ENCODE results near the gene DUOXA2. TPM values are rescaled to one million over a fixed set of nuclear protein-coding genes. Genes with fewer than 3 reads are reported as not detected.
A peak's percentile ranks its signal among the peaks of the same experiment; 100 is the strongest.
"Not testable (repeated sequence)": the region's sequence is repeated elsewhere in the genome, so short reads cannot be mapped to it uniquely, and the experiment has no call there.

The DUOXA2 gene
- polyA plus RNA-seq, 1 donor (not counting 4 experiments of a cell fraction or from before 2014, with no cell fraction given) = not detected

- H3K27ac ChIP-seq (ENCODE audit: control insufficient read depth, insufficient read depth, low read length); H3K36me3 ChIP-seq (ENCODE audit: control insufficient read depth in 2 of 2, extremely low read depth in 1 of 2, insufficient read depth in 2 of 2, low read length in 2 of 2); FAIRE-seq; H3K9me3 ChIP-seq (ENCODE audit: control insufficient read depth, low read depth, low read length); H4K20me1 ChIP-seq (ENCODE audit: control insufficient read depth, extremely low read depth, insufficient read depth, low read length); H2AFZ ChIP-seq (ENCODE audit: control insufficient read depth, low read length); dilution Hi-C loops (cut with MboI; ENCODE audit: extremely low pct_ligation_motif_present, low sequenced_read_pairs); H3K4me1 ChIP-seq (ENCODE audit: control insufficient read depth, extremely low read depth, insufficient read depth, low read length); H3K79me2 ChIP-seq (ENCODE audit: control insufficient read depth, insufficient read depth, low read length); H3K4me2 ChIP-seq (ENCODE audit: control insufficient read depth, extremely low read depth, insufficient read depth, low read depth, low read length); H3K4me3 ChIP-seq (ENCODE audit: control insufficient read depth in 2 of 3, extremely low read depth in 1 of 3, insufficient read depth in 2 of 3, low read depth in 1 of 3, low read length in 3 of 3); H3K27me3 ChIP-seq (ENCODE audit: control insufficient read depth, extremely low read depth, insufficient read depth, low read length); H3K9me1 ChIP-seq (ENCODE audit: control insufficient read depth, extremely low read depth, insufficient read depth, low read length); DNase-seq (ENCODE audit: low read depth, low spot score); H3K9ac ChIP-seq (ENCODE audit: control insufficient read depth, extremely low read depth, insufficient read depth, low read length): not testable (repeated sequence)
Observed at GRCh38 chr15:45080593-45080992, 33.5 kb upstream of the DUOXA2 start.

DNA sequence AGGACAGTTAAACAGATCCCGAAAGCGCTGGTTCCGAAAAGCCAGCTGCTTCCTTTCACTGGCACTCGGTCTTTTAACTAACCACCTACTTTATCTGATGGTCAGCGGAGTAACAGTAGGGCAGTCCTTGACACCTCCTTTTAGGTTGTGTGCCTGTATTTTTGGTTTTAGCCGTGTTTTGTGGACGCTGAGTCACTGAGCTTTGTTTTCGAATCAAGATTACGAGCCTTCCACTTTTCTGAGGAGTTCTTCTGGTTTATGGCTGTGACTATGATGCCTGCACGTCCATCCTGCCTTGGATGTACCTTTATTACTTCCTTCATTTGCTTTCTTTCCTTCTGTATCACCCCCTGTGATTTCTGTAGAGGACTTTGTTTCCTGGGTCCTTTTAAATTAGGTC is 31.7 kb upstream of the DUOXA2 start:
- dilution Hi-C loops (cut with MboI; ENCODE audit: extremely low pct_ligation_motif_present, low sequenced_read_pairs); H3K4me3 ChIP-seq (ENCODE audit: control insufficient read depth in 2 of 3, extremely low read depth in 1 of 3, insufficient read depth in 2 of 3, low read depth in 1 of 3, low read length in 3 of 3); H3K9ac ChIP-seq (ENCODE audit: control insufficient read depth, extremely low read depth, insufficient read depth, low read length); H3K4me2 ChIP-seq (ENCODE audit: control insufficient read depth, extremely low read depth, insufficient read depth, low read depth, low read length); DNase-seq (ENCODE audit: low read depth, low spot score); FAIRE-seq; H3K9me1 ChIP-seq (ENCODE audit: control insufficient read depth, extremely low read depth, insufficient read depth, low read length); H2AFZ ChIP-seq (ENCODE audit: control insufficient read depth, low read length); H3K4me1 ChIP-seq (ENCODE audit: control insufficient read depth, extremely low read depth, insufficient read depth, low read length); H3K9me3 ChIP-seq (ENCODE audit: control insufficient read depth, low read depth, low read length); H3K79me2 ChIP-seq (ENCODE audit: control insufficient read depth, insufficient read depth, low read length); H4K20me1 ChIP-seq (ENCODE audit: control insufficient read depth, extremely low read depth, insufficient read depth, low read length); H3K27me3 ChIP-seq (ENCODE audit: control insufficient read depth, extremely low read depth, insufficient read depth, low read length); H3K27ac ChIP-seq (ENCODE audit: control insufficient read depth, insufficient read depth, low read length); H3K36me3 ChIP-seq (ENCODE audit: control insufficient read depth in 2 of 2, extremely low read depth in 1 of 2, insufficient read depth in 2 of 2, low read length in 2 of 2): not testable (repeated sequence)

DNA sequence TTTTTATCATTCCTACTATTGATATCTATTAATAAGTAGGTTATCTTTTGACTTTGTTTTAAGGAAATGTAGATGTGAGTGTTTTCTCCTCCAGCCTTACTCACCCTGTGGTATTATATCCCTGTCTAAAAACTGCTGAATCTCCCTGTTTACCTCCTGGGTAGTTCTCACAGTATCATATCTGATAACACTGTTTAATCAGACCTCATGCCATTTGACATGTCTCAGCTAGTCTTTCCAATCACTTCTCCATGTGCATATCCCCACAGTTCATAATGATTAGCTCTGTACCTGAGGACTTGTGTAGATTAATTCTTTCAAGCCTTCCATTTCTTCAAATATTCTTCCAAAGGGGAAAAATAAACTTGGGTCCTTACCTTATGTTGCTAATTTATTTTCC is 30.9 kb upstream of the DUOXA2 start:
- no peak for FAIRE-seq
- peak overlapping the region; percentile 30 for H2AFZ ChIP-seq (ENCODE audit: control insufficient read depth, low read length)

More for the DNA sequence above, 30.9 kb upstream of the DUOXA2 start:
- Histone ChIP-seq H3K27me3 (ENCODE audit: control insufficient read depth, extremely low read depth, insufficient read depth, low read length) (peaks cover 4% of the 10 kb centered on the region), H3K27ac (ENCODE audit: control insufficient read depth, insufficient read depth, low read length) (no peak overlapping the region), H3K9ac (ENCODE audit: control insufficient read depth, extremely low read depth, insufficient read depth, low read length) (no peak overlapping the region), H3K79me2 (ENCODE audit: control insufficient read depth, insufficient read depth, low read length) (no peaks in the 10 kb centered on the region), H3K9me3 (ENCODE audit: control insufficient read depth, low read depth, low read length) (no peaks in the 10 kb centered on the region), H3K4me2 (ENCODE audit: control insufficient read depth, extremely low read depth, insufficient read depth, low read depth, low read length) (peak overlapping the region; percentile 27), H3K4me1 (ENCODE audit: control insufficient read depth, extremely low read depth, insufficient read depth, low read length) (peaks cover 6% of the 10 kb centered on the region), H3K9me1 (ENCODE audit: control insufficient read depth, extremely low read depth, insufficient read depth, low read length) (no peaks in the 10 kb centered on the region), H3K4me3 (ENCODE audit: control insufficient read depth in 2 of 3, extremely low read depth in 1 of 3, insufficient read depth in 2 of 3, low read depth in 1 of 3, low read length in 3 of 3) (no peak overlapping the region), H4K20me1 (ENCODE audit: control insufficient read depth, extremely low read depth, insufficient read depth, low read length) (no peaks in the 10 kb centered on the region), H3K36me3 (ENCODE audit: control insufficient read depth in 2 of 2, extremely low read depth in 1 of 2, insufficient read depth in 2 of 2, low read length in 2 of 2) (no peaks in the 10 kb centered on the region)
- dilution Hi-C loops (cut with MboI; ENCODE audit: extremely low pct_ligation_motif_present, low sequenced_read_pairs) = no loop called here
- TF ChIP-seq CTCF (optimal IDR thresholded peaks at IDR 0.05 in 1 of 3, IDR thresholded peaks at IDR 0.05 in 1 of 3, conservative IDR thresholded peaks at IDR 0.05 in 1 of 3; ENCODE audit: extremely low read depth in 1 of 3, insufficient read depth in 2 of 3, low read length in 3 of 3) (no peak), EZH2 (IDR thresholded peaks at IDR 0.05; ENCODE audit: low read length) (no peak)
- no peak for DNase-seq (ENCODE audit: low read depth, low spot score)

All from keratinocyte (primary cell).